GM20000 (cell line): ENCODE results near the gene PRICKLE4.

Experiments used
- DNase-seq: peaks from one replicate; pipeline ENCODE4 v3.0.0; 2012; ENCODE audit warnings: low spot score
- CTCF ChIP-seq: IDR thresholded peaks from 2 replicates; pipeline ENCODE4 v1.5.1; 2012; ENCODE audit warnings: mild to moderate bottlenecking, control low read depth; ENCODE audit errors: extremely low read depth, missing control alignments

Gene PRICKLE4

DNA sequence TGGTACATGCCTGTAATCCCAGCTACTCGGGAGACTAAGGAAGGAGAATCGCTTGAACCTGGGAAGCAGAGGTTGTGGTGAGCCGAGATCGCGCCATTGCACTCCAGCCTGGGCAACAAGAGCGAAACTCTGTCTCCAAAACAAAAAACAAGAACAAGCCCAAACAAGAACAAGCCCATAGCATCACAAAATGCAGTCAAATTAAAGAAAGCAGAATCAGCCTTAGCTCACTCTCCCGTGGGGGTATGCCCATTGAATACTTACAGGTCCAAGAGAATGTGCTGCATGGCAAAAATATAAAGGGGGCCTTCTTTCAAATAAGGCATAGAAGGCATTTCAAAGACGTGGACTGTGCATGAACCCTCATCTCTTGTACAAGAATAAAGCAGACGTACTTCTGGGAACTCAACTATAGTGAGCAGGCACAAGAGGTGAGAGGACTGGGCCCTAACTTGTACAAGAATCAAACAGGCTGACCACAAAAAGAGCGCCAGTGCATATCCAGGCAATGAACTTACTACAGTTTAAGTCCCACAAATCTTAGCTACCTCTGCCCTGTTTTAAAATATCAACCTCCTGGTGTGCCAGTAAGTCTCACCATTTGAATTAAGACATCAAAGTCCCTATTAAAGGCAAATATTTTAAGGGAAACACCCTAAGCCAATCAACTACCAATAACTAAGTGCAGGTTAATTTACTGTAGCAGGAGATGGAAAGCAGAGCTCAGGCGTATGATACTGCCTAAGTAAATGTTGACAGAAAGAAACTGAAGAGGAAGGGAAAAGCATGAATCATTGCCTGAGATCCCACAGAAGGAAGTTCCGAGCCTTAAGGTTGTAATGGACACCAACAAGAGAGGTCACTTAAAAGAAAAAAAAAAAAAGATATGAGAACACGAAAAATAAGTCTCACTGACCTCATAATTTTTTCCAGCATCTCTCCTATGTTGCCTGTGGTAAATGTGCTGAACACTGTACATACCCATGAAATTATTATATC is 44.3 kb downstream of the PRICKLE4 start:
- no peak for DNase-seq
- TF ChIP-seq CTCF, result no peak

GRCh38 chr6:41826343-41827022 is 45.9 kb downstream of the PRICKLE4 start:
- DNase-seq, result no peak
- no peak for TF ChIP-seq CTCF

DNA sequence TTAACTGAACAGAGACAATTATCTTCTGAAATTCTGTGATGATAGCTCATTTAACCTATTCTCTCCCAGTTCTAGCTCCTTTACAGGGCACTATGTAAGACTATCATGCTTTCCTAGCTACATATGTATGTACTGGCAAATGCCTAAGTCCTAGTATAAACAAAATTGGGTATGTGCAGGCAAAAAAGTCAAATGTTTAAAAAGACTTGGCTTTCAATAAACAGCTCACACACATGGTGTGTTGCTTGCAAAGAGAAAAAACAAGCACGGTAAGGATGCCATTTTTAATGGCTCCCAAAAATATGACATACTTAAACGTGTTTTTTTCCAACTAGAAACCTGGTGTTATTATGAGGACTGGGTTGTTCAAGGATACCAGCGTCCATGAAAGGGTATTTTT is 51.7 kb downstream of the PRICKLE4 start:
- no peak for TF ChIP-seq CTCF
- no peak for DNase-seq

GRCh38 chr6:41836022-41836659 is 55.6 kb downstream of the PRICKLE4 start:
- DNase-seq, result peak; percentile 19
- TF ChIP-seq CTCF, result no peak

DNA sequence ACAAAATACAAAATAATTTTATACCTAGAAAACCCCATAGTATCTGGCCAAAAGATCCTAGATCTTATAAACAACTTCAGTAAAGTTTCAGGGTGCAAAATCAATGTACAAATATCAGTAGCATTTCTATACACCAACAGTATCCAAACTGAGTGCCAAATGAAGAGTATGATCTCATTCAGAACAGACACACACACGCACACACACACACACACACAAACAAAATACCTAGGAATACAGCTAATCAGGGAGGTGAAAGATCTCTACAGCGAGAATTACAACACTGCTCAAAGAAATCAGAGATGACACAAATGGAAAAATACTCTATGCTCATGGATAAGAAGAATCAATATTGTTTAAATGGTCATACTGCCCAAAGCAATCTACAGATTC is 56.1 kb downstream of the PRICKLE4 start:
- DNase-seq, result no peak
- no peak for TF ChIP-seq CTCF
